IMR-90 (cell line): Measurements from ENCODE around the gene ERG. TPM values are rescaled to one million over a fixed set of nuclear protein-coding genes. Genes with fewer than 3 reads are reported as not detected.

Experiments used
- ATAC-seq: fragments of 200-7000 bp; cut with Tn5 transposase; 2 replicates; pipeline ENCODE4 v1.9.1; 2020; ENCODE audit warnings: low read depth, mild to moderate bottlenecking, moderate library complexity
- BruUV-seq: library from RNA; stranded (reverse); fragments of 400-500 nt; replicated peaks from 2 replicates; lab custom pipeline; 2021; lab: Mats Ljungman, UMichigan
- CTCF ChIA-PET: fragments of 300-600 bp; formaldehyde crosslinking; extraction: SDS; loops from one replicate; lab custom pipeline; 2021; ENCODE audit warnings: antibody characterized with exemption; lab: Yijun Ruan, JAX
- POLR2A ChIA-PET: fragments of 300-600 bp; sonication (Branson Sonifier 250); formaldehyde crosslinking; loops from one replicate; lab custom pipeline; 2022; ENCODE audit warnings: antibody characterized with exemption; ENCODE audit not compliant: unreplicated experiment; lab: Charles Lee
- DNase-seq: peaks from one replicate; pipeline ENCODE4 v3.0.0; 2013
- H2AFZ ChIP-seq: replicated peaks from 2 replicates; pipeline ENCODE3; 2013; ENCODE audit warnings: low read length, mild to moderate bottlenecking; ENCODE audit not compliant: poor library complexity
- H2AK5ac ChIP-seq: 2 replicates; pipeline ENCODE4 v1.6.1; 2013; ENCODE audit warnings: low read depth, low read length, inconsistent platforms
- H2AK9ac ChIP-seq: replicated peaks from 2 replicates; pipeline ENCODE3; 2013; ENCODE audit warnings: mild to moderate bottlenecking, low read depth, low read length, moderate library complexity; ENCODE audit not compliant: poor library complexity
- H2BK120ac ChIP-seq: 2 replicates; pipeline ENCODE4 v1.6.1; 2013; ENCODE audit warnings: low read depth, low read length, inconsistent platforms
- H2BK15ac ChIP-seq: 3 replicates; pipeline ENCODE4 v1.6.1; 2013; ENCODE audit warnings: low read depth, low read length, inconsistent platforms
- H2BK20ac ChIP-seq: 2 replicates; pipeline ENCODE4 v1.6.1; 2013; ENCODE audit warnings: low read depth, mild to moderate bottlenecking, inconsistent platforms, low read length, moderate library complexity
- H2BK5ac ChIP-seq: 2 replicates; pipeline ENCODE4 v1.6.1; 2013; ENCODE audit warnings: mild to moderate bottlenecking, low read depth, low read length, inconsistent platforms; ENCODE audit not compliant: poor library complexity, severe bottlenecking
- H3K14ac ChIP-seq: replicated peaks from 2 replicates; pipeline ENCODE4 v1.6.1; 2013; ENCODE audit warnings: low read depth, low read length, inconsistent platforms
- H3K18ac ChIP-seq: 2 replicates; pipeline ENCODE4 v1.6.1; 2013; ENCODE audit warnings: low read depth, low read length, control low read depth
- H3K23ac ChIP-seq: 2 replicates; pipeline ENCODE4 v1.6.1; 2013; ENCODE audit warnings: low read depth, low read length, inconsistent platforms
- H3K27ac ChIP-seq: 2 replicates; pipeline ENCODE4 v1.5.1; 2013; ENCODE audit warnings: mild to moderate bottlenecking, control low read depth, low read length; ENCODE audit not compliant: insufficient read depth
- H3K27me3 ChIP-seq: 2 replicates; pipeline ENCODE4 v1.6.1; 2013; ENCODE audit warnings: low read length; ENCODE audit not compliant: control insufficient read depth, insufficient read depth
- H3K36me3 ChIP-seq: 2 replicates; pipeline ENCODE4 v1.6.1; 2013; ENCODE audit warnings: low read length, mixed read lengths; ENCODE audit not compliant: control insufficient read depth, insufficient read depth
- H3K4ac ChIP-seq: 2 replicates; pipeline ENCODE4 v1.6.1; 2013; ENCODE audit warnings: low read depth, low read length, inconsistent platforms
- H3K4me1 ChIP-seq: 2 replicates; pipeline ENCODE4 v1.6.1; 2013; ENCODE audit warnings: low read length, mixed read lengths; ENCODE audit not compliant: control insufficient read depth, insufficient read depth
- H3K4me2 ChIP-seq: 2 replicates; pipeline ENCODE4 v1.6.1; 2013; ENCODE audit warnings: low read depth, mild to moderate bottlenecking, control low read depth, low read length, moderate library complexity
- H3K4me3 ChIP-seq: 2 replicates; pipeline ENCODE4 v1.5.1; 2013; ENCODE audit warnings: low read depth, mild to moderate bottlenecking, control low read depth, low read length, moderate library complexity; ENCODE audit not compliant: insufficient read depth
- H3K56ac ChIP-seq: 2 replicates; pipeline ENCODE4 v1.6.1; 2013; ENCODE audit warnings: low read length, inconsistent platforms; ENCODE audit not compliant: insufficient read depth; ENCODE audit errors: extremely low read depth
- H3K79me1 ChIP-seq, 2 experiments: 2 replicates each; pipeline ENCODE4 v1.6.1; 2013; ENCODE audit warnings: low read length in 2 of 2, inconsistent platforms in 1 of 2, low read depth in 1 of 2
- H3K9ac ChIP-seq: 2 replicates; pipeline ENCODE4 v1.6.1; 2013; ENCODE audit warnings: low read depth, low read length, control low read depth
- H3K9me1 ChIP-seq: 2 replicates; pipeline ENCODE4 v1.6.1; 2013; ENCODE audit warnings: low read length, inconsistent platforms; ENCODE audit not compliant: insufficient read depth
- H3K9me3 ChIP-seq: 2 replicates; pipeline ENCODE4 v1.6.1; 2013; ENCODE audit warnings: low read length; ENCODE audit not compliant: control insufficient read depth, insufficient read depth
- H4K20me1 ChIP-seq: 2 replicates; pipeline ENCODE4 v1.6.1; 2013; ENCODE audit warnings: low read length, inconsistent platforms; ENCODE audit not compliant: insufficient read depth
- H4K5ac ChIP-seq: 2 replicates; pipeline ENCODE4 v1.6.1; 2013; ENCODE audit warnings: mild to moderate bottlenecking, low read depth, low read length, control low read depth
- H4K8ac ChIP-seq, 2 experiments: 2 replicates each; pipeline ENCODE4 v1.6.1; 2013; ENCODE audit warnings: low read depth in 2 of 2, low read length in 2 of 2, control low read depth in 1 of 2, inconsistent platforms in 1 of 2
- H4K91ac ChIP-seq: 2 replicates; pipeline ENCODE4 v1.6.1; 2013; ENCODE audit warnings: low read depth, low read length, inconsistent platforms; ENCODE audit not compliant: insufficient read depth
- BHLHE40 ChIP-seq: fragments of 150-350 bp; IDR thresholded peaks from 2 replicates; pipeline ENCODE4 v1.6.1; 2016; ENCODE audit warnings: mild to moderate bottlenecking, low read depth, low read length
- CEBPB ChIP-seq: IDR thresholded peaks from 2 replicates; pipeline ENCODE4 v1.6.1; 2012; ENCODE audit warnings: low read depth, low read length, improper control_type of control experiment
- CHD1 ChIP-seq: IDR thresholded peaks from 2 replicates; pipeline ENCODE4 v1.6.1; 2012; ENCODE audit warnings: low read depth, low read length, improper control_type of control experiment
- CTCF ChIP-seq: conservative IDR thresholded peaks from 2 replicates; pipeline ENCODE4 v1.5.1; 2012; ENCODE audit warnings: mild to moderate bottlenecking, low read depth, low read length, improper control_type of control experiment
- ELK1 ChIP-seq: fragments of 150-350 bp; IDR thresholded peaks from 2 replicates; pipeline ENCODE4 v1.6.1; 2016; ENCODE audit warnings: low read depth, mild to moderate bottlenecking, low read length, moderate library complexity, borderline replicate concordance
- FOS ChIP-seq: fragments of 150-350 bp; IDR thresholded peaks from 2 replicates; pipeline ENCODE4 v1.6.1; 2016; ENCODE audit warnings: low read depth, low read length
- MAFK ChIP-seq: IDR thresholded peaks from 2 replicates; pipeline ENCODE4 v1.6.1; 2012; ENCODE audit warnings: low read depth, low read length, improper control_type of control experiment
- MAZ ChIP-seq: IDR thresholded peaks from 2 replicates; pipeline ENCODE4 v1.6.1; 2012; ENCODE audit warnings: low read depth, mild to moderate bottlenecking, low read length, improper control_type of control experiment, moderate library complexity, borderline replicate concordance
- MXI1 ChIP-seq: IDR thresholded peaks from 2 replicates; pipeline ENCODE4 v1.6.1; 2012; ENCODE audit warnings: low read depth, mild to moderate bottlenecking, low read length, moderate library complexity, borderline replicate concordance
- NFE2L2 ChIP-seq: fragments of 150-350 bp; IDR thresholded peaks from 2 replicates; pipeline ENCODE4 v1.6.1; 2016; ENCODE audit warnings: low read depth, mild to moderate bottlenecking, low read length
- RAD21 ChIP-seq: IDR thresholded peaks from 2 replicates; pipeline ENCODE4 v1.6.1; 2012; ENCODE audit warnings: low read length, improper control_type of control experiment
- RCOR1 ChIP-seq: IDR thresholded peaks from 2 replicates; pipeline ENCODE4 v1.6.1; 2012; ENCODE audit warnings: mild to moderate bottlenecking, low read length, improper control_type of control experiment; ENCODE audit not compliant: insufficient replicate concordance
- RFX5 ChIP-seq: IDR thresholded peaks from 2 replicates; pipeline ENCODE4 v1.8.0; 2012; ENCODE audit warnings: low read depth, mild to moderate bottlenecking, low read length, moderate library complexity
- SMC3 ChIP-seq: fragments of 150-350 bp; IDR thresholded peaks from 2 replicates; pipeline ENCODE4 v1.6.1; 2016; ENCODE audit warnings: low read depth, mild to moderate bottlenecking, antibody characterized with exemption, low read length, moderate library complexity
- USF2 ChIP-seq: fragments of 150-350 bp; IDR thresholded peaks from 2 replicates; pipeline ENCODE4 v1.6.1; 2017; ENCODE audit warnings: mild to moderate bottlenecking, antibody characterized with exemption, low read length, low read depth
- WGBS, 2 experiments: methylation state at CpG; one replicate each; pipeline versions ENCODE4 v1.1.5 to v1.1.7; 2013; ENCODE audit warnings: missing lambda C conversion rate in 2 of 2; ENCODE audit not compliant: insufficient read length in 1 of 2; ENCODE audit errors: extremely low coverage in 2 of 2; 5-methylcytosine and 5-hydroxymethylcytosine counted together
- dilution Hi-C: fragments of 300-500 bp; cut with HindIII; formaldehyde crosslinking; loops from one replicate; pipeline ENCODE4 v1.14.3; 2018; ENCODE audit warnings: low sequenced_read_pairs; ENCODE audit not compliant: unreplicated experiment
- in situ Hi-C: fragments of 300-500 bp; cut with MboI; formaldehyde crosslinking; loops from 3 replicates; pipeline ENCODE4 v1.14.3; 2019; ENCODE audit warnings: low sequenced_read_pairs, inconsistent platforms, mixed read lengths
- intact Hi-C: fragments of 100-400 bp; cut with micrococcal nuclease; formaldehyde crosslinking; loops from 2 replicates; pipeline ENCODE4 v1.10.0; 2022
- polyA plus RNA-seq, 3 experiments: library from polyadenylated mRNA; depleted of rRNA; stranded (reverse); fragments of >200 nt; gene quantifications; 2 replicates each; pipeline ENCODE4 v1.2.3, GENCODE V29; 2012; ENCODE audit warnings: low replicate concordance in 1 of 3
- total RNA-seq: library from RNA; depleted of rRNA; stranded (reverse); fragments of >200 nt; gene quantifications from 2 replicates; pipeline ENCODE4 v1.2.3, GENCODE V29; 2012

The ERG gene
- total and polyA plus RNA-seq, 2 of the 4 experiments (the other 2 are of a cell fraction) = not detected

- Histone ChIP-seq H3K4me3 (no peak overlapping the region), H3K36me3 (no peaks in the 10 kb centered on the region), H4K5ac (no peak overlapping the region), H3K9me1 (no peaks in the 10 kb centered on the region), H2AK9ac (no peak overlapping the region), H4K20me1 (no peaks in the 10 kb centered on the region), H4K8ac (no peak overlapping the region), H3K4ac (no peak overlapping the region), H3K9me3 (no peaks in the 10 kb centered on the region), H2BK20ac (no peak overlapping the region), H3K4me2 (no peak overlapping the region), H3K18ac (no peak overlapping the region), H3K56ac (no peak overlapping the region), H3K27ac (no peak overlapping the region), H3K14ac (no peak overlapping the region), H2AK5ac (no peak overlapping the region), H3K4me1 (no peaks in the 10 kb centered on the region), H3K79me1 (no peaks in the 10 kb centered on the region), H3K9ac (no peak overlapping the region), H3K27me3 (peaks cover 27% of the 10 kb centered on the region), H2BK5ac (no peak overlapping the region), H2AFZ (no peak overlapping the region), H4K91ac (no peak overlapping the region), H3K23ac (no peak overlapping the region), H2BK120ac (no peak overlapping the region), H2BK15ac (no peak overlapping the region)
- in situ Hi-C loops (loop anchor here (25.0 kb wide), 1 partner anchor 777 kb away; no protein-coding TSS in a partner anchor), dilution Hi-C loops (no loop called here), intact Hi-C loops (loop anchor here (5.0 kb wide), 1 partner anchor 752 kb away; no protein-coding TSS in a partner anchor)
- DNase-seq (no peak), ATAC-seq (no peak)
- CTCF ChIA-PET = interaction anchor here (0.7 kb wide), 1 partner anchor 468 kb away, joined by 3 read pairs; no protein-coding TSS in a partner anchor
- WGBS, 2 experiments = no CpG with 5 or more reads among the region's 8 CpGs
- POLR2A ChIA-PET = no interaction called here
- no TSS peak for BruUV-seq
- TF ChIP-seq RFX5 (no peak), USF2 (no peak), MXI1 (no peak), CEBPB (no peak), ELK1 (no peak), MAFK (no peak), FOS (no peak), NFE2L2 (no peak), CHD1 (no peak), CTCF (no peak), MAZ (no peak), RAD21 (no peak), RCOR1 (no peak), SMC3 (no peak), BHLHE40 (no peak)
Observed at GRCh38 chr21:38384675-38385426, 113.4 kb downstream of the ERG start.
